A673 (cell line): ENCODE data around the gene HES2. TPM values are rescaled to one million over a fixed set of nuclear protein-coding genes. Genes with fewer than 3 reads are reported as not detected.

ENCODE experiments used
- BruUV-seq: library from RNA; stranded (reverse); fragments of 400-500 nt; replicated peaks from 2 replicates; lab custom pipeline; 2021; lab: Mats Ljungman, UMichigan
- CTCF ChIA-PET: fragments of 300-600 bp; sonication (Branson Sonifier 250); formaldehyde crosslinking; loops from one replicate; lab custom pipeline; 2022; ENCODE audit warnings: antibody characterized with exemption; lab: Charles Lee
- POLR2A ChIA-PET: fragments of 300-600 bp; sonication (Branson Sonifier 250); formaldehyde crosslinking; loops from one replicate; lab custom pipeline; 2022; ENCODE audit warnings: antibody characterized with exemption; ENCODE audit not compliant: low non-redundant PET; lab: Charles Lee
- DNase-seq: peaks from one replicate; pipeline ENCODE4 v3.0.0-alpha.2; 2015; ENCODE audit warnings: low spot score
- H3K27ac ChIP-seq: fragments of 200-600 bp; sonication (generic); 2 replicates; pipeline ENCODE4 v1.5.1; 2016; ENCODE audit warnings: mixed run types, low read depth, mild to moderate bottlenecking, mixed read lengths, antibody characterized with exemption, low read length; ENCODE audit not compliant: poor library complexity, severe bottlenecking
- H3K27me3 ChIP-seq: fragments of 200-600 bp; sonication (generic); replicated peaks from 2 replicates; pipeline ENCODE4 v1.6.1; 2017; ENCODE audit warnings: mixed run types, low read depth, mild to moderate bottlenecking, mixed read lengths, antibody characterized with exemption, low read length; ENCODE audit not compliant: insufficient read depth, poor library complexity
- H3K36me3 ChIP-seq: fragments of 200-600 bp; sonication (generic); 2 replicates; pipeline ENCODE4 v1.6.1; 2016; ENCODE audit warnings: mixed run types, mild to moderate bottlenecking, mixed read lengths, antibody characterized with exemption, low read length; ENCODE audit not compliant: insufficient read depth, poor library complexity, severe bottlenecking
- H3K4me1 ChIP-seq: fragments of 200-600 bp; sonication (generic); 2 replicates; pipeline ENCODE4 v1.6.1; 2017; ENCODE audit warnings: mixed run types, mild to moderate bottlenecking, mixed read lengths, antibody characterized with exemption, low read length; ENCODE audit not compliant: insufficient read depth, poor library complexity, severe bottlenecking
- H3K4me3 ChIP-seq: fragments of 200-600 bp; sonication (generic); 2 replicates; pipeline ENCODE4 v1.5.1; 2016; ENCODE audit warnings: low read depth, mixed run types, mild to moderate bottlenecking, mixed read lengths, low read length; ENCODE audit not compliant: poor library complexity, severe bottlenecking
- H3K9me3 ChIP-seq: fragments of 200-600 bp; sonication (generic); 2 replicates; pipeline ENCODE4 v1.6.1; 2016; ENCODE audit warnings: mixed run types, low read depth, mild to moderate bottlenecking, mixed read lengths, antibody characterized with exemption, low read length; ENCODE audit not compliant: poor library complexity, severe bottlenecking
- CTCF ChIP-seq: fragments of 300-800, 200-600 bp; sonication (generic); conservative IDR thresholded peaks from 2 replicates; pipeline ENCODE4 v1.5.1; 2017; ENCODE audit warnings: low read depth, mild to moderate bottlenecking, antibody characterized with exemption, low read length, moderate library complexity, mixed read lengths
- EZH2 ChIP-seq: fragments of 200-600 bp; sonication (generic); IDR thresholded peaks from 2 replicates; pipeline ENCODE4 v1.6.1; 2017; ENCODE audit warnings: borderline replicate concordance, low read depth, mild to moderate bottlenecking, mixed read lengths, antibody characterized with exemption, low read length; ENCODE audit not compliant: poor library complexity, severe bottlenecking
- intact Hi-C: fragments of 100-400 bp; cut with micrococcal nuclease; formaldehyde crosslinking; loops from one replicate; pipeline ENCODE4 v1.10.0; 2022; ENCODE audit not compliant: unreplicated experiment
- total RNA-seq: library from RNA; stranded (reverse); gene quantifications from 2 replicates; pipeline ENCODE4 v1.2.3, GENCODE V29; 2021

Gene HES2
- total RNA-seq, 1 experiment from 2014 or later: not detected

GRCh38 chr1:6410248-6410893 is 9.3 kb downstream of the HES2 start:
- Histone ChIP-seq H3K4me3 (no peak overlapping the region), H3K4me1 (no peaks in the 10 kb centered on the region), H3K27ac (no peak overlapping the region), H3K9me3 (no peaks in the 10 kb centered on the region), H3K36me3 (no peaks in the 10 kb centered on the region), H3K27me3 (peaks cover 21% of the 10 kb centered on the region)
- intact Hi-C loops: no loop called here
- no peak for DNase-seq
- POLR2A ChIA-PET: no interaction called here
- BruUV-seq: no TSS peak
- no peak for TF ChIP-seq EZH2
- no peak for TF ChIP-seq CTCF
- CTCF ChIA-PET: interaction anchor here (0.7 kb wide), 1 partner anchor 92 kb away, joined by 5 read pairs; no protein-coding TSS in a partner anchor

DNA sequence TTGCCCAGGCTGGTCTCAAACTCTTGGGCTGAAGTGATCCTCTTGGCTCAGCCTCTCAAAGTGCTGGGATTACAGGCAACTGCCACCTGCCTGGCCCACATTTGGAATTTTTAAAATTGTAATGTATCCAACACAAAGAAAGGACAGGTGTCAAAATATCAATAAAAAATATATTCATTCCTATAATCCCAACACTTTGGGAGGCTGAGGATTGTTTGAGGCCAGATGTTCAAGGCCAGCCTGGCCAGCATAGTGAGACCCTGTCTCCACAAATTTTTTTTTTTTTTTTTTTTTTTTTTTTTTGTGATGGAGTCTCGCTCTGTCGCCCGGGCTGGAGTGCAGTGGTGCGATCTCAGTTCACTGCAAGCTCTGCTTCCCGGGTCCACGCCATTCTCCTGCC is 10.0 kb downstream of the HES2 start:
- no peaks in the 10 kb centered on the region for H3K9me3 ChIP-seq
- BruUV-seq: no TSS peak
- H3K27me3 ChIP-seq: peaks cover 15% of the 10 kb centered on the region
- H3K36me3 ChIP-seq: no peaks in the 10 kb centered on the region
- H3K4me3 ChIP-seq: no peak overlapping the region
- POLR2A ChIA-PET: no interaction called here
- TF ChIP-seq EZH2 (no peak), CTCF (no peak)
- intact Hi-C loops: no loop called here
- no peak for DNase-seq
- no peak overlapping the region for H3K27ac ChIP-seq
- CTCF ChIA-PET: interaction anchor here (0.7 to 1.0 kb wide), 2 partner anchors 27 to 92 kb away, joined by 5 to 12 read pairs; no protein-coding TSS in a partner anchor
- no peaks in the 10 kb centered on the region for H3K4me1 ChIP-seq

DNA sequence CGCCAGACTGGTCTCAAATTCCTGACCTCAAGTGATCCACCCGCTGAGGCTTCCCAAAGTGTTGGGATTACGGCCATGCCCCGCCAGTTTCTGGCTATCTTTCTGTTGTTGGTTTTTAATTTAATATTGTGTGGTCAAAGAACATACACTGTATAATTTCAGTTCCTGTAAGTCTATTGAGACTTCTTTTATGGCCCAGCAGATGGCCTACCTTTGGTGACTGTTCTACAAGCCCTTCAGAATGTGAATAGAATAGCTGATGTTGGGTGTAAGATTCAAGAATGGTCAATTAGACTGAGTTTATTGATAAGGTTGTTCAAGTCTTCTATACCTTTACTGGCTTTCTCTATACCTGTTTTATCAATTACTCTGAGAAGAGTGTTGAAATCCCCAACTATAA is 10.7 kb downstream of the HES2 start:
- no TSS peak for BruUV-seq
- H3K36me3 ChIP-seq: no peaks in the 10 kb centered on the region
- H3K27ac ChIP-seq: no peak overlapping the region
- no peak for TF ChIP-seq EZH2
- TF ChIP-seq CTCF: no peak
- intact Hi-C loops: no loop called here
- H3K9me3 ChIP-seq: no peaks in the 10 kb centered on the region
- no peaks in the 10 kb centered on the region for H3K4me1 ChIP-seq
- no peak overlapping the region for H3K4me3 ChIP-seq
- DNase-seq: no peak
- POLR2A ChIA-PET: no interaction called here
- H3K27me3 ChIP-seq: peaks cover 8% of the 10 kb centered on the region
- CTCF ChIA-PET: interaction anchor here (0.7 to 1.0 kb wide), 2 partner anchors 28 to 61 kb away, joined by 10 to 12 read pairs; no protein-coding TSS in a partner anchor
